ENCODE measurements around the gene DPP10.

DNA sequence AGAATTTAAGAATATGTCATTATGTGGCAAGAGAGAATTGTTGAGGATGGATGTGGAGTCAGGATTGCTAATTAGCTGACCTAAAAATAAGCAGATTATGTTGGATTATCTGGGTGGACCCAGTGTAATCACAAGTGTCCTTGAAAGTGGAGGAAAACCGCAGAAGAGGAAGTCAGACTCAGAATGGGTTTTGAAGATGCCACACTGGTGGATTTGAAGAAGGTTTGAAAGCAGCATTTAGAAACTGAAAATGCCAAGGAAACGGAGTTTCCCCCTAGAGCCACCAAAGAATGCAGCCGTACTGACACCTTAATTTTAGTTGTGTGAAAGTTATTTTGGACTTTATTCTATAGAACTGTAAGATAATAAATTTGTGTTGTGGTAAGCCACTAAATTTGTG, 41.6 kb upstream of the DPP10 start:
- TF ChIP-seq EZH2 (IDR thresholded peaks at IDR 0.05) = no peak
- TF ChIP-seq, protein P1, sequence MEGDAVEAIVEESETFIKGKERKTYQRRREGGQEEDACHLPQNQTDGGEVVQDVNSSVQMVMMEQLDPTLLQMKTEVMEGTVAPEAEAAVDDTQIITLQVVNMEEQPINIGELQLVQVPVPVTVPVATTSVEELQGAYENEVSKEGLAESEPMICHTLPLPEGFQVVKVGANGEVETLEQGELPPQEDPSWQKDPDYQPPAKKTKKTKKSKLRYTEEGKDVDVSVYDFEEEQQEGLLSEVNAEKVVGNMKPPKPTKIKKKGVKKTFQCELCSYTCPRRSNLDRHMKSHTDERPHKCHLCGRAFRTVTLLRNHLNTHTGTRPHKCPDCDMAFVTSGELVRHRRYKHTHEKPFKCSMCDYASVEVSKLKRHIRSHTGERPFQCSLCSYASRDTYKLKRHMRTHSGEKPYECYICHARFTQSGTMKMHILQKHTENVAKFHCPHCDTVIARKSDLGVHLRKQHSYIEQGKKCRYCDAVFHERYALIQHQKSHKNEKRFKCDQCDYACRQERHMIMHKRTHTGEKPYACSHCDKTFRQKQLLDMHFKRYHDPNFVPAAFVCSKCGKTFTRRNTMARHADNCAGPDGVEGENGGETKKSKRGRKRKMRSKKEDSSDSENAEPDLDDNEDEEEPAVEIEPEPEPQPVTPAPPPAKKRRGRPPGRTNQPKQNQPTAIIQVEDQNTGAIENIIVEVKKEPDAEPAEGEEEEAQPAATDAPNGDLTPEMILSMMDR (IDR thresholded peaks at IDR 0.05) = no peak
- TF ChIP-seq EZH2phosphoT487 (IDR thresholded peaks at IDR 0.05) = no peak

Data from neural progenitor cell (in vitro differentiated cells).